Measurements from ENCODE around the gene LDLRAD4.

Gene LDLRAD4

DNA sequence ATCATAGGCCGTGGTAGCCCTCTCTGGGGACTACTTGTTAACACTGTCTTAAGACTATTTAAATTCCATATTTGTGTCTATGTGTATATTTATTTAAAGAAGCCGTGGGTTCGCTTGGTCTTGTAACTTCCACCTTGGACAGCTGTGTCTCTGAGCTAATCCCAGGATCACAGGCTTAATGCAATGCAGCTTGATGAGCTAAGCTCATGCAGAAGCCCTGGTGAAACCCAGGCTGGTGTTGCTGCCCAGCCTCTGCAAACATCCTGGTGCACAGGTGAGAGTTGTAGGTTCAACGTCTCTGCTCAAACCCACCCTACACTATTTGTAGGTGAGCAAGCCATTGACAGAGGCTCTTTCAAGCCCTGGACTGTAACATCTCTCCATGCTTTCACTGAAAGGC is 296.0 kb downstream of the LDLRAD4 start:
- in situ Hi-C loops (cut with HindIII; ENCODE audit: low sequenced_read_pairs), result no loop called here
- DNase-seq (ENCODE audit: low read depth), result no peak
- TF ChIP-seq, protein P1, sequence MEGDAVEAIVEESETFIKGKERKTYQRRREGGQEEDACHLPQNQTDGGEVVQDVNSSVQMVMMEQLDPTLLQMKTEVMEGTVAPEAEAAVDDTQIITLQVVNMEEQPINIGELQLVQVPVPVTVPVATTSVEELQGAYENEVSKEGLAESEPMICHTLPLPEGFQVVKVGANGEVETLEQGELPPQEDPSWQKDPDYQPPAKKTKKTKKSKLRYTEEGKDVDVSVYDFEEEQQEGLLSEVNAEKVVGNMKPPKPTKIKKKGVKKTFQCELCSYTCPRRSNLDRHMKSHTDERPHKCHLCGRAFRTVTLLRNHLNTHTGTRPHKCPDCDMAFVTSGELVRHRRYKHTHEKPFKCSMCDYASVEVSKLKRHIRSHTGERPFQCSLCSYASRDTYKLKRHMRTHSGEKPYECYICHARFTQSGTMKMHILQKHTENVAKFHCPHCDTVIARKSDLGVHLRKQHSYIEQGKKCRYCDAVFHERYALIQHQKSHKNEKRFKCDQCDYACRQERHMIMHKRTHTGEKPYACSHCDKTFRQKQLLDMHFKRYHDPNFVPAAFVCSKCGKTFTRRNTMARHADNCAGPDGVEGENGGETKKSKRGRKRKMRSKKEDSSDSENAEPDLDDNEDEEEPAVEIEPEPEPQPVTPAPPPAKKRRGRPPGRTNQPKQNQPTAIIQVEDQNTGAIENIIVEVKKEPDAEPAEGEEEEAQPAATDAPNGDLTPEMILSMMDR (IDR thresholded peaks at IDR 0.05; ENCODE audit: low read depth, low read length, missing control alignments), result no peak

DNA sequence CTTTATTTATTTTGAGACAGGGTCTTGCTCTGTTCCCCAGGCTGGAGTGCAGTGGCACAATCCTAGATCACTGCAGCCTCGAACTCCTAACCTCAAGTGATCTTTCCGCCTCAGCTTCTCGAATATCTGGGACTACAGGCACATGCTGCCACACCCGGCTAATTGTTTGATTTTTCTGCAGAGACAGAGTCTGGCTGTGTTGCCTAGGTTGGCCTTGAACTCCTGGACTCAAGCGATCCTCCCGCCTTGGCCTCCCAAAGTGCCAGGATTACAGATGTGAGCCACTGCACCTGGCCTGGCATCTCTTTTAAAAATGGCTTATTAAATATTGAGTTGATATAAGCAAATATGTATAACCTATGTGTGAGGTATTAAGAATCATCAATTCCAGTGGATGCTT is 298.3 kb downstream of the LDLRAD4 start:
- TF ChIP-seq, protein P1 (IDR thresholded peaks at IDR 0.05; ENCODE audit: low read depth, low read length, missing control alignments), result no peak
- H3K4me3 ChIP-seq (ENCODE audit: low read depth, low read length), result no peak overlapping the region
- no peak for DNase-seq (ENCODE audit: low read depth)
- in situ Hi-C loops (cut with HindIII; ENCODE audit: low sequenced_read_pairs), result no loop called here

More for the DNA sequence above, 296.0 kb downstream of the LDLRAD4 start:
- H3K4me3 ChIP-seq (ENCODE audit: low read depth, low read length), result no peak overlapping the region

DNA sequence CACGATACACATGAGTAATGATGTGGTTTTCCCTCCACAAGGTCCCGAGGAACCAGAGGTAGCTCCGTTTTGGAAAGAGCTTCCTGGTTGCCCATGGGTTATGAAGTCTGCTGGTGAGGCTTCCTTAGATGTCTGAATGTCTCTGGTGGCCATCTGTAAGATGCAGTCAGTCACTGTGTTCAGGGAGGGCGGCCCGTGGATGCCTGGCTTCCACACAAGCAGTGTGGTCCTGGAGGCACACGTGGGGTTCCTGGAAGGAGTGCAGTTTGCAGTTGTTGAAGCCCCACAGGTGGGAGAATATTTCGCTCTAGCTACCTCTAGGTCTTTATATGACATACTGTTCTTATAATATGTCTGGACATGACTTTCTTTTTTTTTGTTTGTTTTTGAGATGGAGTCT is 298.8 kb downstream of the LDLRAD4 start:
- no peak for DNase-seq (ENCODE audit: low read depth)
- no peak overlapping the region for H3K4me3 ChIP-seq (ENCODE audit: low read depth, low read length)
- TF ChIP-seq, protein P1 (IDR thresholded peaks at IDR 0.05; ENCODE audit: low read depth, low read length, missing control alignments), result no peak
- in situ Hi-C loops (cut with HindIII; ENCODE audit: low sequenced_read_pairs), result no loop called here

DNA sequence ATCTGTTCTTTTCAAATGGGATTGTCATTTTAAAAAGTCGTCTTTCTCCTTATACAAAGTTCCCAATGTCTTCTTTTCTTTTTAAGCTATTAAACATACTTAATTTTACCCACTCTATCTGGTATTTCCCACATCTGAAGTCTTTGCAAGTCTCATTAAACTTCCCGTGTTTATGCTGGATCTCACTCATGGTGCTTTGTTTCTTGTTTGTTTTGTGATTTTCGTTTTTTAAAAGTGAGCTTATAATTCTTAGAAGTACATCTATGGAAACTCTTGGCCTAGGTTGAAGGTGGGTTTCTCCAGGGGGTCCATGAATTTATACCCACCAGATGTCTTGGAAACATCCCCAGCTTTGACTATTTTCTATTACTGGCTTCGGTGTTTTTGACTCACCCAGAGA is 299.8 kb downstream of the LDLRAD4 start:
- H3K4me3 ChIP-seq (ENCODE audit: low read depth, low read length), result no peak overlapping the region
- DNase-seq (ENCODE audit: low read depth), result no peak
- in situ Hi-C loops (cut with HindIII; ENCODE audit: low sequenced_read_pairs), result no loop called here
- TF ChIP-seq, protein P1 (IDR thresholded peaks at IDR 0.05; ENCODE audit: low read depth, low read length, missing control alignments), result no peak

DNA sequence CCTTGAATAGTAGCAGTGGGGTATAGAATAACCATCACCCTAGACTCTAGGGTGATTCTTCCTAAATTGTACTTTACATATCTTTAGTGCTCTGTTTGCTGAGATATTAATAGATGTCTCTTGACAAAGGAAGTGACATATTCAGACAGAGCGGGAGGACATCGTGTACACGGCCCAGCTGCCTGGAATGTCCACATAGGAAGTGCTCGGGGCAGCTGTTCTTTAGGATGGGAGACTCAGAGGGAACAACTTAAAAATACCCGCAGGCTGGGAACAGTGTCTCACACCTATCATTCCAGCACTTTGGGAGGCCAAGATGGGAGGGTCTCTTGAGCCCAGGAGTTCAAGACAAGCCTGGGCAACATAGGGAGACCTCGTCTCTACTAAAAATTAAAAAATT is 301.7 kb downstream of the LDLRAD4 start:
- TF ChIP-seq, protein P1 (IDR thresholded peaks at IDR 0.05; ENCODE audit: low read depth, low read length, missing control alignments), result no peak
- DNase-seq (ENCODE audit: low read depth), result no peak
- H3K4me3 ChIP-seq (ENCODE audit: low read depth, low read length), result no peak overlapping the region
- in situ Hi-C loops (cut with HindIII; ENCODE audit: low sequenced_read_pairs), result no loop called here

DNA sequence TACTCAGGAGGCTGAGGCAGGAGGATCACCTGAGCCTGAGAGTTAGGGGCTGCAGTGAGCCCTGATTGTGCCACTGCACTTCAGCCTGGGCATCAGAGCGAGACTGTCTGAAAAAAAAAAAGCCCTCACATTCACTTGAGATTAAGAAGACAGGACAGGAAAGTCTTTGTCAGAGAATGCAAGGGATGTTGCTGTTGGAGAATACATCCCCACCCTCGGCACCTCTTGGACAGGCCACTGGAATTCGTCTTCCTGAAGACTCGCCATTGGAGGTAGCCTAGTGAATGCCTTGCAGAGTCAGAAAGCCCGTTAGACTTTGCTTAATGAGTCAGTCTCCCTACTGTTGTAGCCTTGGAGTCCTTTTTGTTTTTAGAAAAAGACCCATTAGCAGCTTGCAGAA is 302.2 kb downstream of the LDLRAD4 start:
- H3K4me3 ChIP-seq (ENCODE audit: low read depth, low read length), result no peak overlapping the region
- DNase-seq (ENCODE audit: low read depth), result no peak
- in situ Hi-C loops (cut with HindIII; ENCODE audit: low sequenced_read_pairs), result no loop called here
- TF ChIP-seq, protein P1 (IDR thresholded peaks at IDR 0.05; ENCODE audit: low read depth, low read length, missing control alignments), result no peak

DNA sequence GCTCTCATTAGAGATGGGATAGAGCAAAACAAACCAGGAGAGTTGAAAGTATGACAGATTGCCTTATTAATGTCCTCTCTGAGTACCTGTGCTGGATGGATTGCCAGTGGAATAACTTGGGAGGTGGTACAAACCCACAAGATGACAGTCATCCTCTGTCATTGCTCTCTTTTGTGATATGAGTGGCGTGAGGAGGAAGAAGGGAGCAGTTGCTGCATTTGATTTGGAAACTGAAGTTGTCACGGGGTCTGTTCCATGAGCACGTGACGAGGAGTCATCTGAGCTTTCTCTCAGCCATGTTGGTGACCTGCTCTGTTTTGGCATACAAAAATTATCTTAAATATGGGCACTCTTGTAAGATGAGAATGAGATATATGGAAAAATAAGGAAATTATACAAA is 302.9 kb downstream of the LDLRAD4 start:
- in situ Hi-C loops (cut with HindIII; ENCODE audit: low sequenced_read_pairs), result no loop called here
- TF ChIP-seq, protein P1 (IDR thresholded peaks at IDR 0.05; ENCODE audit: low read depth, low read length, missing control alignments), result no peak

More for the DNA sequence above, 302.9 kb downstream of the LDLRAD4 start:
- no peak overlapping the region for H3K4me3 ChIP-seq (ENCODE audit: low read depth, low read length)
- DNase-seq (ENCODE audit: low read depth), result no peak

Data from astrocyte of the cerebellum (primary cell).